HepG2 (cell line): ENCODE measurements around the gene PTGER4. TPM values are rescaled to one million over a fixed set of nuclear protein-coding genes. Genes with fewer than 3 reads are reported as not detected.

Source experiments
- ATAC-seq: fragments of 200-7000 bp; cut with Tn5 transposase; 3 replicates; pipeline ENCODE4 v1.9.1; 2020; ENCODE audit warnings: mild to moderate bottlenecking, moderate library complexity
- BruUV-seq: library from RNA; stranded (reverse); fragments of 400-500 nt; replicated peaks from 2 replicates; lab custom pipeline; 2021; lab: Mats Ljungman, UMichigan
- CTCF ChIA-PET: fragments of 300-600 bp; formaldehyde crosslinking; extraction: SDS; loops from one replicate; lab custom pipeline; 2021; ENCODE audit warnings: low total read pairs, inconsistent platforms, low intra/inter-chr PET ratio; lab: Yijun Ruan, JAX
- POLR2A ChIA-PET: fragments of 350-600 bp; sonication (Branson Sonifier 250); formaldehyde crosslinking; loops from one replicate; lab custom pipeline; 2020; ENCODE audit warnings: antibody characterized with exemption, inconsistent platforms; lab: Yijun Ruan, JAX
- DNase-seq: peaks from one replicate; pipeline ENCODE4 v3.0.0-alpha.2; 2015; ENCODE audit warnings: low spot score
- FAIRE-seq: peaks from 3 replicates; lab custom pipeline; 2011; peaks lifted over from hg19 to GRCh38; lab: Jason Lieb, UNC
- H2AFZ ChIP-seq: one replicate; pipeline ENCODE4 v1.6.1; 2011; ENCODE audit warnings: low read length, inconsistent platforms
- H3K27ac ChIP-seq: fragments of 300-600 bp; 3 replicates; pipeline ENCODE4 v1.8.0; 2011; ENCODE audit warnings: mixed run types, mild to moderate bottlenecking, mixed read lengths, low read length, inconsistent platforms; ENCODE audit not compliant: insufficient read depth; ENCODE audit errors: extremely low read length
- H3K27me3 ChIP-seq, 2 experiments: fragments of 200-600 bp in 1 of 2; 2 replicates in 1 of 2; 3 replicates in 1 of 2; pipeline versions ENCODE4 v1.6.0 to v1.8.0; 2011; ENCODE audit warnings: low read length in 2 of 2, mild to moderate bottlenecking in 2 of 2, moderate library complexity in 2 of 2, inconsistent platforms in 1 of 2; ENCODE audit not compliant: insufficient read depth in 2 of 2, control insufficient read depth in 1 of 2
- H3K36me3 ChIP-seq, 2 experiments: fragments of 200-600 bp in 1 of 2; replicated peaks in 1 of 2; 2 replicates in 1 of 2; 3 replicates in 1 of 2; pipeline versions ENCODE4 v1.5.1 to v1.8.0; 2011; ENCODE audit warnings: low read length in 2 of 2, inconsistent platforms in 1 of 2; ENCODE audit not compliant: insufficient read depth in 2 of 2, control insufficient read depth in 1 of 2
- H3K4me1 ChIP-seq: 2 replicates; pipeline ENCODE4 v1.5.1; 2012; ENCODE audit warnings: low read length, inconsistent platforms; ENCODE audit not compliant: insufficient read depth
- H3K4me2 ChIP-seq: 2 replicates; pipeline ENCODE4 v1.6.0; 2011; ENCODE audit warnings: low read depth, low read length, inconsistent platforms
- H3K4me3 ChIP-seq, 3 experiments: fragments of 200-600 bp in 1 of 3; sonication (generic), shearing (Covaris generic) in 1 of 3; replicated peaks in 1 of 3; 2 replicates each; pipeline ENCODE4 v1.5.1; 2011 to 2016; ENCODE audit warnings: low read length in 3 of 3, inconsistent platforms in 2 of 3, low read depth in 2 of 3, mild to moderate bottlenecking in 2 of 3, control low read depth in 1 of 3, mixed read lengths in 1 of 3; ENCODE audit not compliant: insufficient read depth in 1 of 3
- H3K79me2 ChIP-seq: one replicate; pipeline ENCODE4 v1.6.1; 2011; ENCODE audit warnings: low read length, inconsistent platforms; ENCODE audit not compliant: insufficient read depth
- H3K9ac ChIP-seq: 2 replicates; pipeline ENCODE4 v1.6.0; 2011; ENCODE audit warnings: mild to moderate bottlenecking, low read depth, low read length, inconsistent platforms; ENCODE audit not compliant: insufficient read depth
- H3K9me3 ChIP-seq: 2 replicates; pipeline ENCODE4 v1.5.1; 2012; ENCODE audit warnings: mild to moderate bottlenecking, low read length
- H4K20me1 ChIP-seq: 2 replicates; pipeline ENCODE4 v1.6.0; 2011; ENCODE audit warnings: inconsistent platforms, mild to moderate bottlenecking, low read length, moderate library complexity; ENCODE audit not compliant: insufficient read depth
- ATM ChIP-seq: fragments of 450-650 bp; IDR thresholded peaks from 2 replicates; pipeline ENCODE4 v1.7.1; 2017; ENCODE audit warnings: mild to moderate bottlenecking, borderline replicate concordance
- BHLHE40 ChIP-seq: IDR thresholded peaks from 2 replicates; pipeline ENCODE4 v1.6.1; 2011; ENCODE audit warnings: low read length, improper control_type of control experiment
- HNRNPH1 ChIP-seq: fragments of 200-400 bp; formaldehyde crosslinking; optimal IDR thresholded peaks from 2 replicates; pipeline ENCODE3; 2017; ENCODE audit warnings: mild to moderate bottlenecking, low read depth, low read length
- MAFG ChIP-seq: sonication (generic); formaldehyde crosslinking; IDR thresholded peaks from 2 replicates; pipeline ENCODE4 v1.5.1; 2020; ENCODE audit warnings: mild to moderate bottlenecking, missing genetic modification reagents
- USF2 ChIP-seq, 2 experiments: sonication (generic) in 1 of 2; formaldehyde crosslinking in 1 of 2; IDR thresholded peaks; 2 replicates each; pipeline versions ENCODE4 v1.5.1 to v1.6.1; 2011 to 2020; ENCODE audit warnings: borderline replicate concordance in 1 of 2, low read depth in 1 of 2, low read length in 1 of 2, mild to moderate bottlenecking in 1 of 2, missing genetic modification reagents in 1 of 2, moderate library complexity in 1 of 2
- ZNF138 ChIP-seq: sonication (generic); formaldehyde crosslinking; IDR thresholded peaks from 2 replicates; pipeline ENCODE4 v1.5.0; 2020; ENCODE audit warnings: mild to moderate bottlenecking, low read depth, missing genetic modification reagents
- ZNF18 ChIP-seq: sonication (generic); formaldehyde crosslinking; IDR thresholded peaks from 2 replicates; pipeline ENCODE4 v1.8.0; 2022; ENCODE audit warnings: mild to moderate bottlenecking, missing genetic modification reagents; ENCODE audit not compliant: insufficient replicate concordance
- ZNF280D ChIP-seq: sonication (generic); formaldehyde crosslinking; IDR thresholded peaks from 2 replicates; pipeline ENCODE4 v1.5.1; 2020; ENCODE audit warnings: mild to moderate bottlenecking, missing genetic modification reagents
- ZNF569 ChIP-seq: sonication (generic); formaldehyde crosslinking; IDR thresholded peaks from 2 replicates; pipeline ENCODE4 v1.5.0; 2020; ENCODE audit warnings: mild to moderate bottlenecking, missing genetic modification reagents, moderate library complexity, borderline replicate concordance
- ZNF619 ChIP-seq: sonication (generic); formaldehyde crosslinking; IDR thresholded peaks from 2 replicates; pipeline ENCODE4 v1.4.0; 2020; ENCODE audit warnings: mild to moderate bottlenecking, missing genetic modification reagents
- WGBS: methylation state at CpG from one replicate; pipeline ENCODE4 v1.1.6; 2017; ENCODE audit warnings: low lambda C conversion rate; 5-methylcytosine and 5-hydroxymethylcytosine counted together
- in situ Hi-C: cut with HindIII; loops from 2 replicates; pipeline ENCODE4 v1.10.0; 2017; ENCODE audit warnings: low pct_unique_long_range_greater_than_20kb; ENCODE audit not compliant: extremely low pct_ligation_motif_present
- intact Hi-C: fragments of 100-400 bp; cut with micrococcal nuclease; formaldehyde crosslinking; loops from one replicate; pipeline ENCODE4 v1.10.0; 2022; ENCODE audit not compliant: unreplicated experiment
- polyA plus RNA-seq, 8 experiments: library from polyadenylated mRNA; depleted of rRNA in 3 of 8; stranded (reverse) in 7 of 8; unstranded in 1 of 8; fragments of >200 nt; fragmentation: Illumina TruSeq in 4 of 8; extraction: Trizol in 4 of 8; gene quantifications; 2 replicates each; pipeline versions ENCODE4 v1.2.1 to v1.2.3, GENCODE V29; 2011 to 2016; ENCODE audit warnings: low read depth in 4 of 8, missing spikeins in 1 of 8, mixed read lengths in 1 of 8; ENCODE audit not compliant: insufficient read depth in 1 of 8
- total RNA-seq, 5 experiments: library from RNA; depleted of rRNA; stranded (reverse); fragments of >200 nt; fragmentation: Illumina TruSeq; extraction: Trizol; gene quantifications; 2 replicates each; pipeline ENCODE4 v1.2.3, GENCODE V29; 2016; ENCODE audit warnings: low read depth in 1 of 5

Gene PTGER4
- total and polyA plus RNA-seq, 2 of the 13 experiments (the other 11 are each of a cell fraction or from before 2014, with no cell fraction given): 0.01 to 0.11 TPM

DNA sequence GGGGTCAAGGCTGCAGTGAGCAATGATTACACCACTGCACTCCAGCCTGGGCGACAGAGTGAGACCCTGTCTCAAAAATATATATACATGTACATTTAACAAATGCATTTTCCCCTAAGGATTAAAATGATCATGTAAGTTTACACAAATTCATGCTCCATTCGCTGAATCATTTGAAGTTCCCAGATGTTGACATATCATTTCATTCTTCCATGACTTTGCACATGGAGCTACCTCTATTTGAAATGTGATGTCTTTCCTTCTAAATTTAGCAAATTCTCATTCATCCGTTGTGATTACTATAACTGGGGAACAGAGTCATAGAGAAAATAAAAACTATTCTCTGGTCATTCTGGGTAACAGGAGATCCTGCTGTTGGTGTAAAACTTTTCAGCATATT, 10.6 kb downstream of the PTGER4 start (continued):
- TF ChIP-seq ZNF280D (CRISPR knock-in tag): no peak
- no peak for TF ChIP-seq ZNF569 (CRISPR knock-in tag)
- no peak for TF ChIP-seq BHLHE40
- TF ChIP-seq ZNF18 (CRISPR knock-in tag): no peak
- TF ChIP-seq HNRNPH1: no peak
- no peak for TF ChIP-seq ZNF619 (CRISPR knock-in tag)
- TF ChIP-seq MAFG (CRISPR knock-in tag): no peak

GRCh38 chr5:40691894-40692293, 12.2 kb downstream of the PTGER4 start:
- Histone ChIP-seq H3K27ac (no peak overlapping the region), H3K79me2 (no peaks in the 10 kb centered on the region), H3K36me3 (no peaks in the 10 kb centered on the region), H3K9me3 (no peaks in the 10 kb centered on the region), H3K4me3 (no peak overlapping the region), H2AFZ (no peak overlapping the region), H3K4me2 (no peak overlapping the region), H3K4me1 (no peaks in the 10 kb centered on the region), H4K20me1 (no peaks in the 10 kb centered on the region), H3K27me3 (no peaks in the 10 kb centered on the region), H3K9ac (no peak overlapping the region)
- DNase-seq: no peak
- WGBS: 92% methylated on average over 8 of the region's 9 CpGs
- POLR2A ChIA-PET: no interaction called here
- no TSS peak for BruUV-seq
- in situ Hi-C loops: loop anchor here (25.0 kb wide), 1 partner anchor 1105 kb away; no protein-coding TSS in a partner anchor
- FAIRE-seq: no peak
- CTCF ChIA-PET: no interaction called here
- 0 out of 3 replicates have a peak, but pooled peaks have one; percentile 27 for ATAC-seq
- intact Hi-C loops: no loop called here
- TF ChIP-seq ATM: no peak
- TF ChIP-seq ZNF138 (CRISPR knock-in tag): no peak
- no peak for TF ChIP-seq USF2 (IDR thresholded peaks at IDR 0.05; ENCODE audit: low read depth, low read length)
- no peak for TF ChIP-seq USF2 (CRISPR knock-in tag; IDR thresholded peaks at IDR 0.05; ENCODE audit: borderline replicate concordance)
